HG03460 (cell line): Measurements from ENCODE around the gene NDST1.
"Not testable (repeated sequence)": the region's sequence is repeated elsewhere in the genome, so short reads cannot be mapped to it uniquely, and the experiment has no call there.

Experiments
- ATAC-seq: cut with Tn5 transposase; IDR thresholded peaks from one replicate; pipeline ENCODE4 v1.9.1; 2021; ENCODE audit not compliant: unreplicated experiment

The NDST1 gene

DNA sequence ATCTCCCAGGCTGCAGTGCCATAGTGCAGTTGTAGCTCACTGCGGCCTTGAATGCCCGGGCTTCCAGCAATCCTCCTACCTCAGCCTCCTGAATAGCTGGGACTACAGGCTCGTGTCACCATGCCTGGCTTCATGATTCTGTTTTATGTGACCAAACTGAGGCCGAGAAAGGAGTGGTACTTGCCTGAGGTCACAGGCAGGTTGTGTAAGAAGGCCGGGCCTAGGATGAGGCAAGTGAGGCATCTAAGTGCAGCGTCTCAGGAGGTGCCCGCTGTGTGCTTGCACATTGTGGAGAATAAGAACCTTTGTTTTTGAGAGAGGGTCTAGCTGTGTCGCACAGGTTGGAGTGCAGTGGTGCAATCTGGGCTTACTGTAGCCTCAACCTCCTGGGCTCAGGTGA lies 2.1 kb upstream of the NDST1 start:
- ATAC-seq = no peak

DNA sequence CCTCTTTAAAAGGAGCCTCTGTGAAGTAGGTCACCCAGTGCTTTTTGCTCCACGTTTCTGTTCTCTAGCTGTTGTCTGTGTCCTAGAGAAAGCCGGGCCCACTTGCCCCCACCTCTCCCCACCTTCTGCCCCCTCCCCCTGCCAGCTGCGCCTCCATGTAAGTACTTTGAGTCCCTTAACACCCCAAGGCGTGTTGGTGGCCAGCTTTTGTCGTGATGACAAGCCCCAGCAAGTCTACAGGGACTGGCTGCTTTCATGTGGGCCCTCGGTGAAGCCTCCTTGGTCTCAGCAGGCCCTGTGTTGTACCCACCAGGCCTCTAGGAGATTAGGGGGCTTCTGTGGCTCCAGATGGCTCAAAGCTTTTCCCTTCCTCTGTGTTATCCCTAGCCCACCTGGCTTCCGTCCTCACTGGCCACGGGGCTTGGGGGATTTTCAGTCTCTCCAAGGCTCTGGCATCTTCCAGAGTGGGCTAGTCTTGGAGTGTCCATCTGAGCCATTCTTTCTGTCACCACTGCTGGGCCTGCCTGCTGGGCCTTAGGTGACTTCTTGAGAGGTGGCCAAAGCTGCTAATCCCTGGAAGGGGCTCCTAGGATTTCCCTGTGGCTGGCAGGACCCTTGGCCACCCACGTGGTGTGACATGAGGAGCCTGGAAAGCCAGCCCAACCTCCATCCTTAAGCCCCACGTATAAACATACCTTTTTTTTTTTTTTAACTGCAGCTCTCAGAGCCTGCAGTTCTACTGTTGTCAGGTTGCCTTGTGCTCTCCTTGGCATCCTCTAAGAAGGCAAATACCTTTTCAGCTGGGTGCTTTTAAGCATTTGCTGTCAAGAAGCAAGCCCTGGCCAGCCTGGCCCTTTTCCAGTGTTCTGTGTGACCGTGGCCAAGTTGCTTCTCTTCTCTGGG lies 1.1 kb upstream of the NDST1 start:
- ATAC-seq = no peak

DNA sequence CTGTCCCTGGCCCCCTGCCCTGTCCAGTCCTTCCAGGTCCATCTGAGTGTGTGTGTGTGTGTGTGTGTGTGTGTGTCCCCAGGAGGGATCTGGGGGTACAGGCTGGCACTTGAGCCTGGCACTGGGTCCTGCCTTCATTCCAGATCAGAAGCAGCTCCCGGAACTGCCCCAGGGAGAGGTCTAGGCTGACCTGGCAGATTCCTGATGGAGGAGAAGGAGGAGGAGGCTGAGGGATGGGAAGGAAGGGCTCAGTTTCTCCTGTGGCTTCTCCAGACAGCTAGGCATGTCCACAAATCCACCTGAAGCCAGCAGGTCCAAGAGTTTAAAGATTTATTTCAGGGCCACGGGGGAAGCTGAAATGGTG lies 328 bp downstream of the NDST1 start:
- no peak for ATAC-seq

DNA sequence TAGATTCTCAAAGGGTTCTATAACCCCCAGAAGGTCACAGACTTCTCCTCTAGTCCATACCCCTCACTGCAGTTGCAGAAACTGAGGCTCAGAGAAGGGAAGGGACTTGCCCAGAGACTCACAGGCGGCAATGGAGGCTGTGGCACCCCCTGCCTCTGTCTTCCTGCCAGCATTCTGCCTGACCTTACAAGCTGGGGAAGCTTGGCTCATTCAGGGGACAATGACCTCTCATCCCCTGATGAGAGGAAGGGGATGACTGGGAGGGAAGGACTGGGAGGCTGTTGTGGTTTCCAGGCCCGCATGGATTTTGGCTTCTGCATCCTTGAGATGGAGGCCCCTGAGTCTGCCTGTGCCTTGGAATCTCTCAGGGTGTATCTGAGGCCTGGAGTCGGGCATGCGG lies 897 bp downstream of the NDST1 start:
- no peak for ATAC-seq

DNA sequence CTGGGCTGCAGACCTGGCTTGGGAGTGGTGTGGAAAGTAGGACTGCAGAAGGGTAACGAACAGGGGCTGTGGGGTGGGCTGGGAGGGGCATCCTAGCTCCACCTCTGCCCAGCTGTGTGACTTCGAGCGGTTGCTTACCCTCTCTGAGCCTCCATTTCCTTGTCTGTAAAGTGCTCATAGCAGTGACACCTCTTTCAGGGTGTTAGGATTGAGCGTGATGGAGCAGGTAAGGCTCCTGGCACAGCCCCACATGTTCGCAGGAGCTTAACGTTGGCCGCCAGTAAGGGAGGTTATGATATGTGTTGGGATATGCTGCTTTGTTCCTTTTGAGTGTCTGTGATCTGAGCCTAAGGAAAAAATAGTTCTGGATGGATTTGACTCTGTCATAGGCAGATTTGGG lies 2.1 kb downstream of the NDST1 start:
- ATAC-seq = no peak

DNA sequence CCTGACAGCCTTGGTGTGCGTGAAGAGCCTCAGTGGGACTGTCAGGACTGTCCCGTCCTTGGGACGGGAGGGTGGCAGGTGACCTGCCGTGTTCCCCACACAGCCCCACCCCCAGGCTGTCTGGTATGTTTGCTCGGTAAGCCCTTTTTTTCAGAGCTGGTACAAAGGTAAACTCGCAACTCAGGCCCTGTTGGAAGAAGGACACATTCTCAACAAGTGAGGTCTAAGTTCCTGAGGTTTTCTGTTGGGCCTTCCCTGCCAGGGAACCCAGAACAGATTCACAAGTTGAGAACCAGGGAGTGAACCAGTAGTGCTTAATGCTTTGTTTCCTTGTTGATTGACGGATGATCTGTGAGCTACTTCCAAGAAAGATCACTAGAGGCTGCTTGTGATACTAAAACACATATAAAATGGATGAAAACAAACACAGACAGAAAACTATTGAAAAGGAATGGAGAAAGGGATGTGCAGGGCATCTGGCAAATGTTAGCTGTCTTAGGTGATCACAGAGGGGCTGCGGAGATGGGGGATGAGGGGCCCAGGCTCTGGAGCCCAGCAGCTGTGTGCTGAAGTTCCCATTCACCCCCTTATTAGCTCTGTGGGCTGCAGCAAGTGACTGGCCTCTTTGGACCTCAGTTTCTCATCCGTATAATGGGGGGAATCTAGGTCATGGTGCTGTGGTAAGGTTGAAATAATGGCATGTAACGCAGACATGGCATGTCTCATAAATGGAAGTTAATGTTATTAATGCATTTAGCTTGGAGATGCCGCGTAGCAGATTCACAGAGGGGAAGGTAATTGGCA lies 2.7 kb downstream of the NDST1 start:
- no peak for ATAC-seq

DNA sequence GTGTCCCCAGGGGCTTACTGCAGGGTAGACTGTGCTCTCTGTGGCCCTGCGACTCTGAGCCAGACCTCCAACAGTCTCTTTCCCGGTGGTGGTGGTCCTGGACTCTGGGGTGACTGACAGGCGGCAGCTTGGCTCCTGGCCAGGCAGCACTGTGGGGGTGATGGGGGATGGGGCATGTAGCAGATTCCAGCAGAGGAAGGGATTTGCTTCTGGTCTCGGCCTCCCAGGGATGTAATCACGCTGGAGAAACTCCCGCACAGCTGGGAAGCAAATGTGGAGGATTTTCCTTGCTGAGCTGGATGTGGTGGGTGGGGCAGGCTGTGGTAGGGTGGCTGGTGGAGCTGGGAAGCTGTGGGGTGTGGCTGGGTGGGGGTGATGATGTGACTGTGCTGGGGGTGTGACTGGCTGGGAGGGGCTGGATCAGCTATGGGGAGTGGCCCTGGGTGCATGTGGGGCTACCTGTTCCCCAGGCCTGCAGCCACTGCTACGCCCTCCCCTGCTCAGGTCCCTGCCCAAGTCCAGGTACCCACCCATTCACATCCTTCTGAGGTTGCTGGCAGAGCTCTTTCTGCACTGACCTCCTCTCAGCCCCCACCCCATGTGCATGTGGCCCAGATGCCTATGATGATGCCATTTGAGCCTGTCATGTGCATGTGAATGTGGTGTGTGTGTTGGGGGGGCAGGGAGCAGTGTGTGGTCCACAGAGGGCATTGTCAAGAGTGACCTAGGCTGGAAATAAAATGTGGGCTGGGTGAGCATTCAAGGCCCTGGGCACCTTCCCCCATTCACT lies 3.8 kb downstream of the NDST1 start:
- no peak for ATAC-seq

DNA sequence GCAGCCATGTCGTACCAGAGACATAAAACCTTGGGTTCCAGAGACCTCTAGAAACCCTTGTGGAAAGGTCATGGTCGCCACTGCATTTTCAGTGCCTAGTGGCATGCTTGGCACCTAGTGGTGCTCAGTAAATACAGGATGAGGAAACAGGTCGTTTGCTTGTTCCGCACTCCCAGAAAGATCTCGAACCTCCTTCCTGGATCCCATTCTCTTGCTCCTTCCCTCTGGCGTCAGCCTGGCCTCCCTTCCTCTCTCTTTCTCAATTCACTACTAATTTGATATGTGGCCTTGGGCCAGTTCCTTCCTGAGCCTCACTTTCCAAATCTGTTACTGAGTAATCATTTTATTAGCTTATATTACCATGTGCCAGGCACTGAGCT lies 4.4 kb downstream of the NDST1 start:
- no peak for ATAC-seq

DNA sequence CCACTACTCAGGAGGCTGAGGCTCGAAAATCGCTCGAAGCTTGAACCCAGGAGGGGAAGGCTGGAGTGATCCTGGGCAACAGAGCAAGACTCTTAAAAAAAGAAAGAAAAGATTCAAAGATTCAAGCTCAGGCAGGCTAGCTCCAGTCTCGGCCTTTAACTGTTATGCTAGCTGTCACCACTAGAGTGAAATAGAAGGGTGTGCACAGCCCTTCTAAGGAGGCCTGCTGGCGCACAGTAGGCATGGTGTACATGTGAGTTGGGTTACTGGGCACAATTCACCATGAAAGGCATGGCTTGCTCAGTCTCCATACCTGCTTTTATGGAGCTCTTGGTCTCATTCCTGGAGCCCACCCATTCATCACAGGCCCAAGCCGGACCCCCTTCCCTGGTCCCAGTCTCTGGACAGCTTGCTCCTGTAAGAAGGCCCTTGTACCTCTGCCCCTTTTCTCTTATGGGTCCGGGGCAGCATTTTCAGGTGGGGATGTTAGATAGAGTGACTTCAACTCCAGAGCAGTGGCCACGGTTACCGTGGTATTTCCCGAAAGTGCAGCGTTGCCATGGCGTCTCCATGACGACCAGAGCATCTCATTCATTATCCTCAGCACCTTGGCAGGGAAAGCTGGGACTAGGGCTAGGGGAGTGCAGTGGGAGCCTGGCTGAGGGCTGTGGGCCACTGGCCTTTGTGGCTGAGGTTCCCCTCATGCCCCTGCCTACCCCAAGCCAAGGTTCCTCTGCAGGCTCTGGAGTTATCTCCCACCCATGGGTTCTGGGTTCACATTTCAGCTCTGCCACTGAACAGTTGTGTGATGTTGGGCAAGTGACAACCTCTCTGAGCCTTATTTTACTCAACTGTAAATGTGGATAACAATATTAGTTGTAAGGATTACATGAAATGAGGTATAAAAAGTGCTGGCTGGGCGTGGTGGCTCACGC lies 5.7 kb downstream of the NDST1 start:
- ATAC-seq = no peak

DNA sequence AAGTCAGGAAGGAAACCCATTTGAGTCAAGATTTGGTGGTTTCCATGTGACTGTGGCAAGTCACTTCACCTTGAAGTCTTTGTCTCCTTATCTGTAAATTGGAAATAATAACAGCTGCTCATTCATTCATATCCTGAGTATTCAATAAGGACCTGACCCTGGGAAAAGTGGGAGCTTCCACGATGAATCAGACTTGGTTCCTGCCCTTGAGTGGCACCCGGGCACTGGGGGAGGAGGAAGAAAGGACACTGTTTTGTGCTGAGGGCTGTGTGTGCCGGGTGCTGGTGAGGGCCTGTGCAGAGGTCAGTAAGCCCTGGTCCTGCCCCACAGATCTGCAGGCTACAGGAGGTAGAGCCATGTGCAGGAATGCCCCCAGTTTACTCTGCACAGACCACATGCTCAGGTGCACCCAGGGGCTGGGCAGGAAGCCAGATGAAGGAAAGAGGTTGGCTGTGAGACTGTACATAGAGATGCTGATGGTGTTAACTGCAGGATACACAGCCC lies 6.8 kb downstream of the NDST1 start:
- no peak for ATAC-seq

DNA sequence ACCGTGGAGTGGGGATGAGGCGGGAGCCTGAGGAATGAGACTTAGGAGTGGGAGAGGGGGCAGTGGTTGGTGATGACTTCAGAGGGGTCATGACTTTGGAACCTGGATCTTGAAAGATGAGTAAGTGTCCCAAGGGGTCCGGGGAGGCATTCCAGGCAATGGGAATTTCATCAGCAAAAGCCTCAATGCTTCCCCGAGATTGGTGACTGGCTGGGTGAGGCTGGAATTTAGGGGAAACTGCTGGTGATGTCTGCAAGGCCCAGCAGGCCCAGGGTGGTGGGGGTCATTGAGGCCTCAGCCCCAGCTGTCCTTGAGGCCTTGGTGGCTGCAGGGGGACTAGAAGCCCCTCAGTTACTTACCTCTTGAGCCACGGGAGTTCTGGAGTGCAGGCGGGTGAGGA lies 7.5 kb downstream of the NDST1 start:
- ATAC-seq = no peak

DNA sequence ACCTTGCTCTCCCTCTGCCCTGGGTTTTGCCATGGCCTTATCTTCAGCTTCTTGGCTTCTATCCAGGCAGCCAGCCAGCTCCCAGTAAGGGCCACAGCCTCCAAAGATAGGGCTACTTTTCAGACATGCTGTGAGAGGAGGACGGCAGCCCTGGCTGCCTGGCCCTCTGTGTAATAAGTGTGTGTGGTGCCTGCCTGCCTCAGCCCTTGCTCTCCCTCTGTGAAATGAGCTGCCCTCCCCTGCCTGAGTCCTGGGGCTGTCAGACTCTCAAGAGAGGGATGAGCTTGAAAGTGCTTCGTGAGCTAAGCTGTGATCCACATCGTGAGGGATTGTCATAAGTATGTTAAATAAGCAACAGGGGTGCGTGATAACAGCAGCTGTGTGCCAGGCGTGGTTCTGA lies 8.1 kb downstream of the NDST1 start:
- no peak for ATAC-seq

DNA sequence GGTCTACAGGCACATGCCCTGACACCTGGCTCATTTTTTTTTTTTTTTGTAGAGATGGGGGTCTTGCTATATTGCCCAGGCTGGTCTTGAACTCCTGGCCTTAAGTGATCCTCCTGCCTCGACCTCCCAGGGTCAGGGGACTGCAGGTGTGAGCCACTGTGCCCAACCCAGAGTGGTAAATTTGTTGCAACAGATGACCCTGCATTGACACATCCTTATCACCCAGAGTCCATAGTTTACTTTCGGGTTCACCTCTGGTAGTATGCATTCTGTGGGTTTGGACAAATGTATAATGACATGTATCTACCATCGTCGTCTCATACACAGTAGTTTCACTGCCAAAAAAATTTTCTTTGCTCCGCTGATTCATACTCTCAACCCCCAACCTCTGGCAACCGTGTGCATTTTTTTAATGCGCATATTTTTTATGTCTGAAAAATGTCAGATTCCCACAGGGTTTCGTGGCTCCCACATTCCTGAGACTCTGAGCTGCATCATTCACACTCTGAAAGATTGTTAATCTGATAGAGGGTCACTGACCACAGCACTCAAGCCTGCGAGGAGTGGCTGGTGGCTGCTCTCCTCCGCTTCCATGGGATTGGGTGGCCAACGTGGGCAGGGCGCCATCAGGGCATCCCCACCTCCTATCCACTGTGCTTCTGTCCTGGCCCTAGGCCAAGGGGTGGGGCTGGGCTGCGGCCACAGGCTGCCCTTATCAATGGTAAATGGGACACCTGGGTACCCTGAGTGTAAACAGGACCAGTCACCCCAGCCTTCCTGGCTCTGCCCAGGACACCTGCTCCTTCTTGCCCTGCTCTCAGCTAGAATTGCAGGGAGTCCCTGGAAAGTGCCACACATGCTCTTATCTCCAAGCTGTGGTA lies 9.6 kb downstream of the NDST1 start:
- no peak for ATAC-seq

DNA sequence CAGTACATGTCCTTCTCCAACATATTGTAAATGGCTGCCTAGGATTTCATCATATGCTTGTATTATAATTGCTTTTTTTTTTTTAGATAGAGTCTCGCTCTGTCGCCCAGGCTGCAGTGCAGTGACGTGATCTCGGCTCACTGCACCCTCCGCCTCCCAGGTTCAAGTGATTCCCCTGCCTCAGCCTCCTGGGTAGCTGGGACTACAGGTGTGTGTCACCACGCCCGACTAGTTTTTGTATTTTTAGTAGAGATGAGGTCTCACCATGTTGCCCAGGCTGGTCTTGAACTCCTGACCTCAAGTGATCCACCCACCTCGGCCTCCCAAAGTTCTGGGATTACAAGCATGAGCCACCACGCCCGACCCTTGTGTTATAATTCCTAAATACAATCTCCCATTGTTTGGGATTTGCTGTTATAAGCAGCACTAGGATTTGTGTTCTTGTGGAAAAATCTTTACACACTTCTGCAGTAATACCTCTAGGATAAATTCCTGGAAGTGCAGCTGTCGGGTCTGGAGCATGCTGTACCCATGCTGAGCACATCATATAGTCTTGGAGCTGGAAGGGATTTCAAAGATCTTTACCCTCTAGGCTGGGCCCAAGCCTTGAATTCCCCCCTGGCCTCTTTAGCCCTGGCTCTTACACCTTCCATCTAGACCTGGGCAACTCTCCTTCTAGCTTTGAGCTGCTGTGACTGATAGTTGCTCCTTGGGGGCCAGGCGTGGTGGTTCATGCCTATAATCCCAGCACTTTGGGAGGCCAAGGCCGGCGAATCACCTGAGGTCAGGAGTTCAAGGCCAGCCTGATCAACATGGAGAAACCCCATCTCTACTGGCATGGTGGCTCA lies 11.0 kb downstream of the NDST1 start:
- ATAC-seq = not testable (repeated sequence)

DNA sequence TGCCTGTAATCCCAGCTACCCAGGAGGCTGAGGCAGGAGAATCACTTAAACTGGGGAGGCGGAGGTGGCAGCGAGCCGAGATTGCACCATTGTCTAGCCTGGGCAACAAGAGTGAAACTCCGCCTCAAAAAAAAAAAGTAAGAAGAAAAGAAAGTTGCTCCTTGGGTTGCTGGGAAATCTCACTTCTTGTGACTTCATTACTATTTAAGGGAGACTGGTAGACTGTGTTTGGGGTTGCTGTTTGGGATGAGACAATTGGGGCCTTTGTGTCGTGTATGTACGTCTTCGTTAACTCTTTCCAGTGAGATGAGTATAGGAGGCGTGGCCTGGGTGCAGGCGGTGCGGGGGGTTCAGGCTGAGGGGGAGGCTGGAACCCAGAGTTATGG lies 11.6 kb downstream of the NDST1 start:
- no peak for ATAC-seq

DNA sequence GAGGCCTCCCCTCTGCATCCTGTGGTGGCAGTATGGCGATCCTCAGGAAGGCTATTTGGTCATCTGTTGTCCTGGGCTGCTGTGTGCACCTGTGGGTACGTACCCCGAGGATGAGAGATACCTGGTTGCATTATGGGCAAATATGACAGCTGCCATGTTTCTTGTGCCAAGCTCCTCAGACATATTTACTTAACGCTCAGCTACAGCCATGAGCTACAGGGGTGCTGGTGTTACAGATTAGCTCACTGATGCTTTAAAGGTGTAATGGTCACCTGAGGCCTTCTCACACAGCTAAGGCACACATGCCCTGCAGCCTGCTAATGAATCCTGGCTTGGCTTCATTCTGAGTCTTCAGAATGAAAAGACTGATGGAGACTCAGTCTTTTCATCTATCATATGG lies 12.0 kb downstream of the NDST1 start:
- no peak for ATAC-seq

DNA sequence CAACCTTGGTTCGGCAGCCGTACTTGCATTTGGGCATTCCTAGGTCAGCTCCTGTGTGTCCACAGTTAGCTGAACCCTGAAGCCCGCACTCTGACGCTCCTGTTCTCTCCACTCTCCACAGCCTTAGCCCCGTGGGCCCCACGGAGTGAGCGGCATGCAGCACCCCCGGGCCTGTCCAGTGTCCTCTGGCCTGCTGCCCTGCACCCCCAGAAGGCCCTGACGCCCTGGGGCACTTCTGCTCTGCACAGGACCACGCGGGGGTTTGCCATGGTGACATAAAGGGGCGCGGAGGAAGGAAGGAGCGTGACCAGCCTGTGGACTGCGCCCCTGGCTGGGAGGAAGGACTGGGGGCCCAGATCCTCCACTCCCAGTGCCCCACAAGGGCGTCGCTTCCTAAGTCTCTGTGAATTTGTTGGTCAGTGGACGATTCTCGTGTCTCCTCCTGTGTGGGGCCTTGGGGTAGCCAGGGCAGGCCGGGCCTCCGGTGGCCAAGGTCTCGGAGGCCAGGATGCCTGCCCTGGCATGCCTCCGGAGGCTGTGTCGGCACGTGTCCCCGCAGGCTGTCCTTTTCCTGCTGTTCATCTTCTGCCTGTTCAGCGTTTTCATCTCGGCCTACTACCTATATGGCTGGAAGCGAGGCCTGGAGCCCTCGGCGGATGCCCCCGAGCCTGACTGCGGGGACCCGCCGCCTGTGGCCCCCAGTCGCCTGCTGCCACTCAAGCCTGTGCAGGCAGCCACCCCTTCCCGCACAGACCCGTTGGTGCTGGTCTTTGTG lies 13.0 kb downstream of the NDST1 start:
- no peak for ATAC-seq

DNA sequence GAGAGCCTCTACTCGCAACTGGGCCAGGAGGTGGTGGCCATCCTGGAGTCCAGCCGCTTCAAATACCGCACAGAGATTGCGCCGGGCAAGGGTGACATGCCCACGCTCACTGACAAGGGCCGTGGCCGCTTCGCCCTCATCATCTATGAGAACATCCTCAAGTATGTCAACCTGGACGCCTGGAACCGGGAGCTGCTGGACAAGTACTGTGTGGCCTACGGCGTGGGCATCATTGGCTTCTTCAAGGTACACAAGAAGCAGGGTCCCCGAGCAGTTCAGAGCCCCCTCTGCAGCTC lies 13.5 kb downstream of the NDST1 start:
- ATAC-seq = no peak
